Right ventricle myocardium superior (tissue), 1 donor: ENCODE results near the gene GARNL3. TPM values are rescaled to one million over a fixed set of nuclear protein-coding genes. Genes with fewer than 3 reads are reported as not detected.

Source experiments
- ATAC-seq: fragments of 200-7000 bp; cut with Tn5 transposase; one replicate; pipeline ENCODE4 v1.9.1; 2020; ENCODE audit warnings: mild to moderate bottlenecking; ENCODE audit not compliant: poor library complexity
- DNase-seq: peaks from one replicate; pipeline ENCODE4 v3.0.0-alpha.2; 2020
- intact Hi-C: fragments of 100-400 bp; cut with DNase I; formaldehyde crosslinking; loops from one replicate; pipeline ENCODE4 v1.11.2; 2022
- total RNA-seq: library from RNA; stranded (reverse); fragmentation: NEBNext Ultra II Directional; extraction: Animal tissue kit (Norgen Biotek cat#: 25700); gene quantifications from one replicate; pipeline ENCODE4 v1.2.1, GENCODE V29; 2021
- donor health status: DM: no; HTN: yes; CAD: no; lungs with severe emphysema.

The GARNL3 gene
- total RNA-seq, 1 donor from 2014 or later = 12.6 TPM

DNA sequence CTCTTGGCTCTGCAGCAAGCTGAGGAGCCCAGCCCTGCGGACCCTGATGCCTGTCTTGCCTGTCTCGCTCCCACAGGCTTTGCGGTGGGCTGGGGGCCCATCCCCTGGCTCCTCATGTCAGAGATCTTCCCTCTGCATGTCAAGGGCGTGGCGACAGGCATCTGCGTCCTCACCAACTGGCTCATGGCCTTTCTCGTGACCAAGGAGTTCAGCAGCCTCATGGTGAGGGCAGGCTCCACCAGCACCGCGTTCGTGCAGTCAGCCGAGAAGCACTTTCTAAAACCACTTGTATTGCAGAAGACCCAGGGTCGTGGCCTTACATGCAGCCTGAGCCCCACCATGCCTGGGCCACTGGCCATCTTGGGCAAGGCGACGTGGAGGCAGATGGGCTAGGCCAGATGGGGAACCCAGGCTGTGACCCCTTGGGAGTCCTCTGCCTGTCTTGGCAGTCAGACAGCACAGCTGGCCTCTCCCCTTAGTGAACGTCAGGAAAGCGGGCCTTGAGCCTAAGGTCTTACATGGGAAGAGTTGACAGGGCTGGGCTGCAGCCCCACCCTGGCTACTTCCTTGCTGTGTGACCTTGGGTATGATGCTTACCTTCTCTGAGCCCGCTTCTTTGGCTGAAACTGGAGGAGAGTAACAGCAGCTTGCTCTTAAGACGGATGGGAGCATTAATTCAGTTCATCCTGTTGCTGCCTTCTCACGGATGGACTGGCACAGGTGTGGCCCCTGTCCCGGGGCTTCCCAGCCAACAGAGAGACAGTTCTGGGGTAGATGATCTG, 141.0 kb downstream of the GARNL3 start:
- DNase-seq = no peak
- no peak for ATAC-seq
- intact Hi-C loops = no loop called here

DNA sequence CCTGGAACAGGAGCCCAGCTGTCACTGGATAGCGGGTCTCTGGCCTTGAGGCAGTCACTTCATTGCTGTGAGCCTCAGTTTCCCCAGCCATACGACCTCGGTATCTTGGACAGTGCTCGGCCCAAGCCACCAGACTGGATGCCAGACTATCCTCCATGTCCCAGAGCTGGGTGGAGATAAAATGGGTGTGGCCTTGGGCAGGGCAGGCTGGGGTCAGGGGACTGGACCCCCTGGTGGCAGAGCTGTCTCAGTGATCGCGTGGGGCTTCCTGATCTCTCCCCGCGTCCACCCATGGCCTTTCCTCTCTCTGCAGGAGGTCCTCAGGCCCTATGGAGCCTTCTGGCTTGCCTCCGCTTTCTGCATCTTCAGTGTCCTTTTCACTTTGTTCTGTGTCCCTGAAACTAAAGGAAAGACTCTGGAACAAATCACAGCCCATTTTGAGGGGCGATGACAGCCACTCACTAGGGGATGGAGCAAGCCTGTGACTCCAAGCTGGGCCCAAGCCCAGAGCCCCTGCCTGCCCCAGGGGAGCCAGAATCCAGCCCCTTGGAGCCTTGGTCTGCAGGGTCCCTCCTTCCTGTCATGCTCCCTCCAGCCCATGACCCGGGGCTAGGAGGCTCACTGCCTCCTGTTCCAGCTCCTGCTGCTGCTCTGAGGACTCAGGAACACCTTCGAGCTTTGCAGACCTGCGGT, 142.4 kb downstream of the GARNL3 start:
- DNase-seq (peak; percentile 45), ATAC-seq (peak; percentile 49)
- intact Hi-C loops = no loop called here

DNA sequence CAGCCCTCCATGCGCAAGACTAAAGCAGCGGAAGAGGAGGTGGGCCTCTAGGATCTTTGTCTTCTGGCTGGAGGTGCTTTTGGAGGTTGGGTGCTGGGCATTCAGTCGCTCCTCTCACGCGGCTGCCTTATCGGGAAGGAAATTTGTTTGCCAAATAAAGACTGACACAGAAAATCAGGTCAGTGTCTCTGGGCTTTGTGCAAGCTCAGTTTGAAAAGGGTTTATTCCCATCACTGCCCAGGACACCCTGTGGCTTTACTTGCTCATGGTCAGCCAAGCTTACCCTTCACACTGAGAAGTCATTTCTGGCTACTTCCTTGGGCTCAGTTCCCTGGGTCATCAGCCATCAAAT, 142.9 kb downstream of the GARNL3 start:
- no peak for DNase-seq
- ATAC-seq = peak; percentile 28
- intact Hi-C loops = no loop called here

DNA sequence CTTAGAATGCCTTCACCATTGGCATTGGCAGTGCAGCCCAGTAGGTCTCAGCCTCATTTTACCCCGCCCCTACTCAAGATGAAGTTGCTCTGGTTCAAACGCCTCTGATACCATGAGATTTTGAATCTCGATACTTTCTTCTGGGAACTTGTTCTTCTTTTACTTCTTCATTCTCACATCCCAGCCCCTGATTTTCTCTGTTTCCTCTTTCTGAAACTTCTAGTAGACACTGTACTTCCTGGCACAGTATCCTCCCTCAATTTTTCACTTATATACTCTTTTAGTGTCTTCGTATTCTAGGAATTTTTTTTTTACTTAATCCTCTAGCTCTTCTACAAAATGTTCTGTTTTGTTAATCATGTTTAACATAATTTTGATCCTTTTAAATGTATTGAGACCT, 146.5 kb downstream of the GARNL3 start:
- ATAC-seq = no peak
- DNase-seq = no peak
- intact Hi-C loops = no loop called here

DNA sequence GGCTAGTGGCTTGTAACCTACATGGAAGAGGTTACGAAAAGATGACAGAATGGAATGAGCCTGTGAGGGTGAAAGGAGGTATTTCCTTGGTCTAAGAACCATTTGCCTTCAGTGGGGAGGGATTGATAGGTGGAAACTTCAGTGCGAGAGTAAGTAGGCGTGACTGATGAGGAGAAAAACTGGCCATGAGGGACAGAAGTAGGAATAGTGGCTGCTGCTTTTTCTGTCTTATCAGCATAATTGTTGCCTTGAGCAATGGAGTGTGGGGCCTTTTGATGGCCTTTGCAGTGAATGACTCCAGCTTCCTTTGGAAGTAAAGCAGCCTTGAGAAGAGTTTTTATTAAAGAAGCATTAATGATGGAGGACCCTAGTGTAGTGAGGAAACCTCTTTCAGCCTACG, 150.6 kb downstream of the GARNL3 start:
- no peak for DNase-seq
- intact Hi-C loops = no loop called here
- no peak for ATAC-seq

DNA sequence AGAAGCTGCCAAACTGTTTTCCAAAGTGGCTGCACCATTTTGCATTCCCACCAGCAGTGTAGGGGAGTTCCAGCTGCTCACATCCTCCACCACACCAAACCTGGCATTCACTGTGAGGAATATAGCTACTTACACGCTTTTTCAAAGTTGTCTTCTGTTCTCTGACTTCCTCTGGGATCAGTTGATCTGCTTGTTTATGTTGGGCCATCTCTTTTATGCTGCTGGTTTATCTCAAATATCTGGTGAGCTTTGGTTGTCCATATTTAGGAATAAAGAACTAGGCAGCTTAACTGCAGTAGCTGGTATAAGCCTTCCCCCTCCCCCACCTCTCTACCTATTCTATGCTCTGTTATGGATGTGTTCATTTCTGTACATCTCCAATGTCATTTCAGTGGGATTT, 151.1 kb downstream of the GARNL3 start:
- DNase-seq (no peak), ATAC-seq (no peak)
- intact Hi-C loops = no loop called here

DNA sequence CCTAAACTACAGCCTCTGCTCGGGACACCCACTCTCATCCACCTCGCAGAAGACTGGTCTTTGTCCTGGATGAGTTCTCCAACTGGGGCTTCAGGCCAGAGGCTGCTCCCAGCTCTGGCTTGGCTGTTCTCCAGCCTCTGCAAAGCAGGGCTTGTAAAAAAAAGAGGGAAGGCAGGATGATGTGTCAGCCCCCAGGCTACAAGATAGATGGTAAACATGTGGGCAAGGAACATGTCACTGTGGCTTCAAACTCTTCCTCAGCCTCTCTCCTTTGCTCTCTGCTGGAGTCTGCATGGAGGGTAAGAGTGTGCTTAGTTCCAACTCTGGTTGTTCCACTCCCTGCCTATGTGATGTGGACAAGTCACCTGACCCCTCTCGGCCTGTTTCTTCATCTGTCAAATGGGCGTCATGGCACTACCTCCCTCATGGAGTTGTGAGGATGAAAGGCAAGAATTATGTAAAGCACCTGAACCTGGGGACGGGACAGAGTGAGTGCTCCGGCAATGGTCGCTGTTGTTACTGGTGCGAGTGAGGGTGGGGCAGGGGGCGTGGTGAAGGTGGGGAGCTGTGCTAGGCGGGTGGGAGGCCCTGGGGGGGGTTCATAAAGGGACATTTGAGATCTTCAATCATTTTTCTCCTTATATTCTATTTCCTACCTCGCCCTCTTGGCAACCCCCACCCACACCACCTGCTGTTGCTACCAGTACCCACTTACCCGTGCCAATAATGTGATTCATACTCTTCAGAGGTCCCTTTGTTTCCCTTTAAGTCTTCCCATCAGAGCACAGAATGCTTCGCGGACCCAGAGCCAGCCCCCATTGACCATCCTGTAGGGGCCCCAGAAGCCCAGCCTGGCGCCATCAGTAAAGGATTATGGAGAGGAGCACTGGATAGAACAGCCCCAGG, 152.8 kb downstream of the GARNL3 start:
- no peak for DNase-seq
- no peak for ATAC-seq
- intact Hi-C loops = no loop called here

DNA sequence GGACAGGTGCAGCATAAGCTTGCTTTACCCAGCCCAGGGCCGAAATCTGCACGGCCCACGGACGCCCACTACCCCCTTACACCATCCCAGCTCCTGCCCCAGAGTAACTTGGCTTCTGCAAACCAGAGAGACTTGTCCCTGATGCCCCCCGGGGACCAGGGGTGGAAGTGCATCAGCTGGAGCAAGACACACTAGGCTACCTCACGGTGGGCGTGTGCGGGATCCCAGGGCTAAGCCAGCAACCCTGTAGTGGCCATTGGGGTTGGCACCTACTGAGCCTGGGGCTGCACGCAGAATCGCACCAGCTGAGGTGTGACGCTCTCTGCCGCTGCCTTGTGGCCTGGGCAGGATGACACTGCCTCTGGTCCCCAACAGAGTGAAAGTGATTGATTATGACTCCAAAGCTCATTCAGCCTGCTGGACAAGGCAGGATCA, 153.5 kb downstream of the GARNL3 start:
- intact Hi-C loops = no loop called here
- ATAC-seq (peak; percentile 13), DNase-seq (no peak)

DNA sequence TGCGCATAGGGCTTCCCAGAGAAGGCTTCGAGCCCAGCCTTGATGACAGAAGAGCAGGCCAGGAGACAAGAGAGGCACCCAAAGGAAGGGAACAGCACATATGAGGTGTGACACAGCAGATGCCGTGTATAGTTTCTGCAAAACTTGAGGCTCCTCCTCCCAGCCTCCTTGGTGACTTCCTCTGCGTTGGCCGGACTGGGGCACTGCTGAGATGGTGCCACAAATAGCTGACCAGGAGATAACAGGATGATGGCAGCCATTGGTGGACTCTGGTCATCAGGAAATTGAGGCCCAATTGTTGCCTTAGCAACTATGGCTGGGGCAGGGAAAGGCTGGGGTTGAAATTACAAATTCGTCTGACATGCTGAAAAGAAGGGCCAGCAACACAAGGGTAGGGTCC, 154.8 kb downstream of the GARNL3 start:
- intact Hi-C loops = no loop called here
- no peak for ATAC-seq
- no peak for DNase-seq

DNA sequence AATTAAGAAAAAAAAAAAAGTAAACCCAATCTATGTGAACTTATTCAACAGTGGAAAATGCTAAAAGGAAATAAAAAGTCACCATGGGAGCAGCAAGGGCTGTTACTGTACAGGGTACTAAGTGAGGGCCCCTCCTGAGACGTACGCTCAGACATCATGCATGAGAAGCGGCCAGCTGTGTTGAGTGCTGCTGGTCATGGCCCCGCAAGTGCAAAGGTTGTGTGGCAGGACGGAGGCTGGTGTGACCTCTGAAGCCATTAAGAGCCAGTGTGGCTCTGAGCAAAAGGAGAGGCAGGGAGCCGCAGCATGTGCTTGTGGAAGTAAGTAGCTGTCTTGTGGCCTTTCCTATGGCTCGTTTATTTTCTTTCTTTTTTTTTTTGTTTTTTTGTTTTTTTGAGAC, 156.5 kb downstream of the GARNL3 start:
- intact Hi-C loops = no loop called here
- ATAC-seq (no peak), DNase-seq (no peak)

DNA sequence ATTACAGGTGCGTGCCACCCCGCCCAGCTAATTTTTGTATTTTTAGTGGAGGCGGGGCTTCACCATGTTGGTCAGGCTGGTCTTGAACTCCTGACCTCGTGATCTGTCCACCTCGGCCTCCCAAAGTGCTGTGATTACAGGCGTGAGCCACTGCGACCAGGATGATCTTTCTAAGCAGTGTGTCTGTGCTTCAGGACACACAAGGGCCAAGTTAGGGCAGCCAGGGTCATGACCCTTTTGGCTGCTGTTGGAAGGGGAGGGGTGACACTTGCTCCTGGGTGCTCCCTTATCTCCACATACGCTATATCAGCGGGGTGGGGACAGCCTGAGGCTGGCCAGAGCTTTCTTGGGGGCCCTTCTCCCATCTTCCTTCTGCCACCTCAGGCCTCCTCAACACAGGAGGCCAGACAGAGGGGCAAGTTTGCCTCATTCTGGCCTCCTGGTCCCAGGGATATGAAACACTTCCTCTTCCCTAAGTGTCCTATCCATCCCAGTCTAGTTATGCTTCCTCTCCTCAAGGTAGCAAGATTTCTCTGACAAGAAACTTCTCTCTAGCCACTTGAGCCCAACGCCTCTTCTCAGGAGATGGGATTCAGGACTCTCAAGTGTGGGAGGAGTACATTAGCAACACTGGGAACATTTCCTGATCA, 157.7 kb downstream of the GARNL3 start:
- DNase-seq (no peak), ATAC-seq (no peak)
- intact Hi-C loops = no loop called here

DNA sequence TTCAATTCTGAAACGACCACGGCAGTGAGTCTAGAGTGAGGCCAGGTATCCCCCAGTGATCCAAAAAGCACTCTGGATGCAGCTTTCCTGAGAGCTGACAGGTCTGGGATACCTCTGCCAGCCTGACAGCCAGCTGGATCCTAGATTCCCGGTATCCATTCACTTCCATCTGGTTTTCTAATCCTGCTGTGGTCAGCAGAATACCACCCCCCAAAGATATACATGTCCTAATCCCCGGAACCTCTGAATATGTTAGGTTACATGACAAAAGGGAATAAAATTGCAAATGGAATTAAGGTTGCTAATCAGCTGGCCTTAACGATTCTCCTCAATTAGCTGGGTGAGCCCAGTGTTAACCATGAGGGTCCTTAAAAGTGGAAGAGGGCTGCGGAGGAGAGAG, 158.2 kb downstream of the GARNL3 start:
- ATAC-seq (no peak), DNase-seq (no peak)
- intact Hi-C loops = no loop called here

DNA sequence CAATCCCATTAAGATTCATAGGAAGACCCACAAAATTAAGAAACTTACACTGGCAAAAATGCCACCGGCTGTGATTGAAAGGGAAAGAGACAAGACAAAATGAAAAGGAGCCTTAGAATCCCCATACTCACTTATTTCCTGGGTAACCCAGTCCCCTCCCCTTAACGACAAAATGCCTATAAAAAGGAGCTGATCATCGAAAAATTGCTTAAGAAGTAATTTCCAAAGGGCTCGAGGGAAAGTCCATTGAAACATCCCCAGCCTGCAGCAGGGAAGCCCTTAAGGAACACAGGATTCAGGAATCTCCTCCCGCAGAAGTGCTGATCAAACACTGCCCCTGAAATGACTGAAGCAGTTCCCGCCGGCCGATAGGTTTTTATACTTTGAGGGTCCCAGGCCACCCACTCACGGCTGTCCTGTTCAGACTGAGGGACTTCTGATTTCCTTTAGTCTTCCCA, 158.9 kb downstream of the GARNL3 start:
- ATAC-seq = peak; percentile 2
- intact Hi-C loops = no loop called here
- no peak for DNase-seq

DNA sequence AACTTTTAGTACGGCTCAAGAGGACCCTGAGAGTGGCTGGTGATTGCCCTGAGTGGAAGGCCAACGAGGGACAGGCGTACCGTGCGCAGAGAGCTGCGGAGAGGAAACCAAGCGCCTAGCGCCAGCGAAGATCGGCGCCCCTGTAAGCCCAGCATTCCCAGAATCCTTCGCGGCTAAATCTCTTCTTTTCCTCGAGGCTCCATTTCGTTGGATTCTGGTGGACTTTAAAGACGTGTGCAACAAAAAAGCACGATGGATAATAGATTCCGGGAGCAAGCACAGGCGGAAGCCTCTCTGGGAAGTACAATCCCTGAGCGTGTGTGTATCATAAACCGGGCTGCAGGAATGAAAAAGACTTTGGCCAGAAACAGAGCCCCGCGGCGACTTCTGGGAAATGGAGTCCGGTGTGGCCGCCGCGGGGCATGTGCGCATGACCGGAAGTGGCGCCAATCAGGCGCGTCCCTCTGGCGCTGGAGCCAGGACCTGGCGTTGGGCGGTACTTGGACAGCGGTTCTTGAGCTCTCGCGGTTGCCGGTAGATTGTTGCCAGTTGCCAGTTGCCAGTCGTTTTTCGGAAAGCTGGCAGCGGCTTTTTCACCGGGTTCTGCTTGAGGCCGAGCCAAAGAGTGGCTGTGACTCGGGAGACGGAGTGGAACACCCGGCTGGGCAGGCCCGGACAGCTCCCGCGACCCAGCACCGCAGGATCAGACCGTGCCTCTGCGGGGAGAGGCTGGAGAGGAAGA, 159.5 kb downstream of the GARNL3 start, which contains the start of gene ZNF79:
ZNF79 (plus strand) TSS at position 449 of the 742 bp plus-strand sequence. CDS start 406 bp downstream, outside the sequence.
- intact Hi-C loops = loop anchor here (2.0 kb wide), 1 partner anchor 27 kb away; the partner anchor contains the start of genes LRSAM1 and RPL12
- ATAC-seq (peak; percentile 99), DNase-seq (peak; percentile 97)

DNA sequence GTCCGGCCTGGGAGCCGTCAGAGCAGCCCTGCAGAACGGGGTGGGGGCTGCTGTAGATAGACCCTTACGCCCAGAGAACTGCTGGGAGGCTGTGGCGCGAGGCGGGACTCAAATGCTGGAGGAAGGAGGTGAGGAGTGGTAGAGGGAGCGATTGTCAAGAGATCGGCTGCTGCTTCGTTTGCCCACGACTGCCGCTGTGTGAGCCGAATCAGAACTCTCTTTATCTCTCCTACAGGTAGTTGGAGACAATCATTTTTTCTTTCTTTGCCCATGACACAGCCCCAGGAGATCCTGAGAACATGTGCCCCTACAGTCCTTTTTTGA, 160.1 kb downstream of the GARNL3 start:
- DNase-seq (no peak), ATAC-seq (peak; percentile 20)
- intact Hi-C loops = loop anchor here (2.0 kb wide), 1 partner anchor 26 kb away; the partner anchor contains the start of genes LRSAM1 and RPL12

DNA sequence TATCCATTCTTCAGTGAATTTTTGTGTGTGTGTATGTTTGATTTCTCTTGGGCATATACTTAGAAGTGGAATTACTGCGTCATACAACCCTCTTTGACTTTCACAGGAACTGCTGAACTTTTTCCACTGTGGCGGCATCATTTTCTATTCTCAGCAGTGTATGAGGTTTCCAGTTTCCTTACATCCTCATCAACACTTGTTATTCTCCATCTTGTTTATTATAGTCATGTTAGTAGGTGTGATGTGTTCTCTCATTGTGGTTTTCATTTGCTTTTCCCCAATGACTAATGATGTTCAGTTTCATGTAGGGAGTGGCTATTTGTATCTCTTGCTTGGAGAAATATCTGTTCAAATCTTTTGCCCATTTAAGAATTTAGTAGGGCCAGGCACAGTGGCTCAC, 162.2 kb downstream of the GARNL3 start:
- intact Hi-C loops = no loop called here
- DNase-seq (no peak), ATAC-seq (no peak)

DNA sequence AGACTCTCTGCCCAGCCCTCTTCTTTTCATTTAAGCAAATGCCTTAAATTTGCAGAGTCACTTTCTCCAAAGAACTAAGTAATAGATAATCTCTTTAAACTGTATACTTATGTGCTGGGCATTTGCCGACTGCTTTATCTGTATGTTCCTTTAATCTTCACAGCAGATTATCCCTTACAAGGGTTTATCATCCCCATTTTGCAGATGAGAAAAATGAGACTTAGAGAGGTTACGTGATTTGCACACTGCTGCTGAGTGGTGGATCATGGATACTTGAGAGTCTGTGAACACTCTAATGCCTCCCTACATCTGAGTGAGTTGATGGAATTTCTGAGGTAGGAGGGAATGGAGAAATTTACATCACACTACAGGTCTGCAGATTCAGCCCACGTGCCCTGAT, 163.8 kb downstream of the GARNL3 start:
- ATAC-seq = no peak
- no peak for DNase-seq
- intact Hi-C loops = no loop called here

DNA sequence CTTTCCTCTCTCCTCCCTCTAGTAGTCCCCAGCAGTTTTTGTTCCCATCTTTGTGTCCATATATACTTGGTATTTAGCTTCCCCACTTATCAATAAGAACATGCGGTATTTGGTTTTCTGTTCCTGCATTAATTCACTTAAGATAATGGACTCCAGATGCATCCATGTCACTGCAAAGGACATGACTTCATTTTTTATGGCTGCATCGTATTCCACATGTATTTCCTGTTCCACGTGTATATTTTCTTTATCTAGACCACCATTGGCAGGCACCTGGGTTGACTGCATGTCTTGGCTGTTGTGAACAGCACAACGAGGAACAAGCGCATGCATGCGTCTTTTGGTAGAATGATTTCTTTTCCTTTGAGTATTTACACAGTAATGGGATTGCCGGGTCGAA, 165.8 kb downstream of the GARNL3 start:
- DNase-seq = no peak
- intact Hi-C loops = no loop called here
- no peak for ATAC-seq
